Lower leg skin (tissue), 3 donors: Measurements from ENCODE around the gene IBA57.

ENCODE experiments used
- POLR2A ChIP-seq, 2 donors: fragments of 450-650 bp; IDR thresholded peaks; one replicate each; pipeline ENCODE4 v1.6.1; 2016 to 2017; ENCODE audit warnings: antibody characterized with exemption in 2 of 2, mild to moderate bottlenecking in 1 of 2, moderate library complexity in 1 of 2
- TF ChIP-seq, protein P1 (sequence below), 3 donors: fragments of 450-650 bp; IDR thresholded peaks; one replicate each; pipeline ENCODE4 v1.5.1; 2016; ENCODE audit warnings: antibody characterized with exemption in 3 of 3, mild to moderate bottlenecking in 3 of 3, moderate library complexity in 2 of 3

DNA sequence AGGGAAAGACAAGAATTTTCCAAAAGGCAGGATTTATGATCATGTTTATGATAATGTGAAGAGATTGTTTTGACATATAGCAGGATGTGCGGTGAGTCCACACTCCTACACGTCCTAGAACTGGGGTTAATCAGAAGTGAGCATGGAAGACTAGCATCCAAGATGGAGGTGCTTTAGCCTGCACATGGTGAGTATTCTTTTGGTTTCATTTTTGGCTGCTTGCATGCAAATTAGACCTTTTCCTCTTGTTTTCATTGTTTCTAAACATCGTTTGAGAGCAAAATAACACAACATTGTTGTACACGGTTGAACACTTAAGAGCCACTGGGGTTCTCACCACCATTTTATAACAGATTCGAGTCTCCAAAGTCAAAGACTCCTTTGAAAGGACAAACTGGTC, 40.4 kb upstream of the IBA57 start:
- TF ChIP-seq, protein P1, sequence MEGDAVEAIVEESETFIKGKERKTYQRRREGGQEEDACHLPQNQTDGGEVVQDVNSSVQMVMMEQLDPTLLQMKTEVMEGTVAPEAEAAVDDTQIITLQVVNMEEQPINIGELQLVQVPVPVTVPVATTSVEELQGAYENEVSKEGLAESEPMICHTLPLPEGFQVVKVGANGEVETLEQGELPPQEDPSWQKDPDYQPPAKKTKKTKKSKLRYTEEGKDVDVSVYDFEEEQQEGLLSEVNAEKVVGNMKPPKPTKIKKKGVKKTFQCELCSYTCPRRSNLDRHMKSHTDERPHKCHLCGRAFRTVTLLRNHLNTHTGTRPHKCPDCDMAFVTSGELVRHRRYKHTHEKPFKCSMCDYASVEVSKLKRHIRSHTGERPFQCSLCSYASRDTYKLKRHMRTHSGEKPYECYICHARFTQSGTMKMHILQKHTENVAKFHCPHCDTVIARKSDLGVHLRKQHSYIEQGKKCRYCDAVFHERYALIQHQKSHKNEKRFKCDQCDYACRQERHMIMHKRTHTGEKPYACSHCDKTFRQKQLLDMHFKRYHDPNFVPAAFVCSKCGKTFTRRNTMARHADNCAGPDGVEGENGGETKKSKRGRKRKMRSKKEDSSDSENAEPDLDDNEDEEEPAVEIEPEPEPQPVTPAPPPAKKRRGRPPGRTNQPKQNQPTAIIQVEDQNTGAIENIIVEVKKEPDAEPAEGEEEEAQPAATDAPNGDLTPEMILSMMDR (IDR thresholded peaks at IDR 0.05): no peak
- TF ChIP-seq POLR2A (IDR thresholded peaks at IDR 0.05): no peak
